Left ventricle myocardium inferior (tissue), 1 donor: Measurements from ENCODE around the gene FAM13B. TPM values are rescaled to one million over a fixed set of nuclear protein-coding genes. Genes with fewer than 3 reads are reported as not detected.

ENCODE experiments used
- DNase-seq: peaks from one replicate; pipeline ENCODE4 v3.0.0-alpha.2; 2020
- H3K27ac ChIP-seq: fragments of 200-600 bp; replicated peaks from 2 replicates; pipeline ENCODE4 v1.8.0; 2021
- H3K27me3 ChIP-seq: fragments of 200-600 bp; 2 replicates; pipeline ENCODE4 v1.8.0; 2021; ENCODE audit warnings: low read depth
- H3K36me3 ChIP-seq: fragments of 200-600 bp; 2 replicates; pipeline ENCODE4 v1.8.0; 2021
- H3K4me1 ChIP-seq: fragments of 200-600 bp; 2 replicates; pipeline ENCODE4 v1.8.0; 2021
- H3K4me3 ChIP-seq: fragments of 200-600 bp; 2 replicates; pipeline ENCODE4 v1.8.0; 2021; ENCODE audit warnings: mild to moderate bottlenecking, moderate library complexity
- H3K9me3 ChIP-seq: fragments of 200-600 bp; replicated peaks from 2 replicates; pipeline ENCODE4 v1.8.0; 2021
- intact Hi-C: fragments of 100-400 bp; cut with micrococcal nuclease; formaldehyde crosslinking; loops from one replicate; pipeline ENCODE4 v1.11.0; 2022
- total RNA-seq: library from RNA; stranded (reverse); fragmentation: NEBNext Ultra II Directional; extraction: Animal tissue kit (Norgen Biotek cat#: 25700); gene quantifications from one replicate; pipeline ENCODE4 v1.2.1, GENCODE V29; 2021
- TF ChIP-seq, protein P1 (sequence below): fragments of 200-600 bp; IDR thresholded peaks from 2 replicates; pipeline ENCODE4 v1.8.0; 2021; ENCODE audit warnings: antibody characterized with exemption, mild to moderate bottlenecking, borderline replicate concordance
- donor health status: DM: no; HTN: yes; CAD: no; lungs with severe emphysema.

Gene FAM13B
- total RNA-seq, 1 donor from 2014 or later, result 22.1 TPM

- Histone ChIP-seq H3K4me1 (peaks cover 19% of the 10 kb centered on the region), H3K27me3 (no peaks in the 10 kb centered on the region), H3K4me3 (no peak overlapping the region), H3K9me3 (no peaks in the 10 kb centered on the region), H3K27ac (no peak overlapping the region), H3K36me3 (peaks cover 75% of the 10 kb centered on the region)
- no peak for DNase-seq
- intact Hi-C loops, result no loop called here
- TF ChIP-seq, protein P1, sequence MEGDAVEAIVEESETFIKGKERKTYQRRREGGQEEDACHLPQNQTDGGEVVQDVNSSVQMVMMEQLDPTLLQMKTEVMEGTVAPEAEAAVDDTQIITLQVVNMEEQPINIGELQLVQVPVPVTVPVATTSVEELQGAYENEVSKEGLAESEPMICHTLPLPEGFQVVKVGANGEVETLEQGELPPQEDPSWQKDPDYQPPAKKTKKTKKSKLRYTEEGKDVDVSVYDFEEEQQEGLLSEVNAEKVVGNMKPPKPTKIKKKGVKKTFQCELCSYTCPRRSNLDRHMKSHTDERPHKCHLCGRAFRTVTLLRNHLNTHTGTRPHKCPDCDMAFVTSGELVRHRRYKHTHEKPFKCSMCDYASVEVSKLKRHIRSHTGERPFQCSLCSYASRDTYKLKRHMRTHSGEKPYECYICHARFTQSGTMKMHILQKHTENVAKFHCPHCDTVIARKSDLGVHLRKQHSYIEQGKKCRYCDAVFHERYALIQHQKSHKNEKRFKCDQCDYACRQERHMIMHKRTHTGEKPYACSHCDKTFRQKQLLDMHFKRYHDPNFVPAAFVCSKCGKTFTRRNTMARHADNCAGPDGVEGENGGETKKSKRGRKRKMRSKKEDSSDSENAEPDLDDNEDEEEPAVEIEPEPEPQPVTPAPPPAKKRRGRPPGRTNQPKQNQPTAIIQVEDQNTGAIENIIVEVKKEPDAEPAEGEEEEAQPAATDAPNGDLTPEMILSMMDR, result no peak
These were observed 94.1 kb downstream of the FAM13B start for GRCh38 chr5:137938751-137939143.

DNA sequence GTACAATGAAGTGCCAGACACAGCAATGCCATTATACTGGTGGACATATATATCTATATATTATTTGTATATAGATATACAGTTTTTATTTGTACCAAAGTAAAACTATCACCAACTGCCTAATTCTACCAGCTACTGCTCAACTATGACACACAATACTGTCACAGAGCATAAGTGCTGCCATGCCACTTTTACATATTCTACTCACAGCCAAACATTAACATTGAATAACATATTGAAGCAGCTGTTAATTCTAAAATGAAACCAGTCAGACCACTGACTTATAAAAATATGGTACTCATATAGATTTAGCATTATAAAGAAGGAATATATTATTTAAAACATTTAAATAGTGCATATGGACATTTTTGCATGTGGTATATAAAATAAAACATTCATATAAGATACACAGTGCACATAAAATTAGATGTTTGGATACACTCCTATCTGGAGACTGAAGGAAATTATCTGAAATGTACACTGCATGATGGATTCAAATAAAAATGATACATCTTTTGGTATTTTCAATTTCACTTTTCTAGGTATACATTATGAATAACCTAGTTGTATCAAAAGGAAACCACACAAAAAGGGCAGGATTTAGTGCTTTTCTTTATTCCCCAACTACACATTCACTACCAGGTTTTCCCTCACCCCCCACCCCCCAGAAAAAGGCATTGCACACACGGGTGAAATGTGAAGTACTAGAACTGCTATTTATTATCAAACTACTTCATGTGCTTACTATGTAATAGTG is 94.7 kb downstream of the FAM13B start:
- Histone ChIP-seq H3K4me1 (peaks cover 25% of the 10 kb centered on the region), H3K9me3 (no peaks in the 10 kb centered on the region), H3K27ac (no peak overlapping the region), H3K4me3 (no peak overlapping the region), H3K27me3 (no peaks in the 10 kb centered on the region), H3K36me3 (peaks cover 69% of the 10 kb centered on the region)
- intact Hi-C loops, result no loop called here
- no peak for DNase-seq
- TF ChIP-seq, protein P1, result no peak

GRCh38 chr5:137935694-137936093 is 97.2 kb downstream of the FAM13B start:
- Histone ChIP-seq H3K9me3 (no peaks in the 10 kb centered on the region), H3K4me3 (no peak overlapping the region), H3K4me1 (peaks cover 30% of the 10 kb centered on the region), H3K36me3 (peaks cover 45% of the 10 kb centered on the region), H3K27ac (peak overlapping the region; percentile 47), H3K27me3 (no peaks in the 10 kb centered on the region)
- TF ChIP-seq, protein P1, result no peak
- intact Hi-C loops, result no loop called here
- DNase-seq, result no peak

DNA sequence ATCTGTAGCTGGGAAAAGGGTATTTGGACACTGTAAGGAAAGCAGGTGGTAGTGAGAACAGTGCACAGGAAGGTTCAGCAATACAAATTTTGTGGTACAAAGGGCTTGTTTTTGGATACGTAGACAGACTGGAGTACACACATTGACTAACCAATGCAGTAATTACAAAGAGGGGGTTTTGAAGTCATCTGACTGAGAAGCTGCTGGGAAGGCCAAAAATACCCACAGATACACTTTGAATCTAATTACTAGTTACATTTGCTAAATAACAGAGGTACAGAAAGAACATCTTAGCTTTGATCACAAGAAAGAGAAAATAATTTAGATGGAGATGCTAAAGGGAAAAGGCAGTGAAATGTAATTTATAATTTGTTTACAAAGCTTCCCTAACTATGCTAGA is 97.7 kb downstream of the FAM13B start:
- Histone ChIP-seq H3K27me3 (no peaks in the 10 kb centered on the region), H3K36me3 (peaks cover 40% of the 10 kb centered on the region), H3K4me3 (no peak overlapping the region), H3K9me3 (no peaks in the 10 kb centered on the region), H3K27ac (peak overlapping the region; percentile 47), H3K4me1 (peaks cover 30% of the 10 kb centered on the region)
- TF ChIP-seq, protein P1, result no peak
- DNase-seq, result no peak
- intact Hi-C loops, result no loop called here

GRCh38 chr5:137933491-137933911 is 99.4 kb downstream of the FAM13B start:
- H3K27ac ChIP-seq, result peak overlapping the region; percentile 61
- no peaks in the 10 kb centered on the region for H3K27me3 ChIP-seq
- H3K9me3 ChIP-seq, result no peaks in the 10 kb centered on the region
- TF ChIP-seq, protein P1, result no peak
- no peak overlapping the region for H3K4me3 ChIP-seq
- intact Hi-C loops, result no loop called here
- no peak for DNase-seq
- H3K36me3 ChIP-seq, result peaks cover 30% of the 10 kb centered on the region
- H3K4me1 ChIP-seq, result peaks cover 30% of the 10 kb centered on the region
